Endothelial cell of umbilical vein (primary cell): ENCODE data around the gene PRKAG2. TPM values are rescaled to one million over a fixed set of nuclear protein-coding genes. Genes with fewer than 3 reads are reported as not detected.

Source experiments
- BruUV-seq: library from RNA; stranded (reverse); fragments of 400-500 nt; replicated peaks from 2 replicates; lab custom pipeline; 2021; lab: Mats Ljungman, UMichigan
- CTCF ChIA-PET: fragments of 300-600, 350-600 bp; sonication (Branson Sonifier 250); formaldehyde crosslinking; loops from one replicate; lab custom pipeline; 2021; ENCODE audit warnings: antibody characterized with exemption, inconsistent platforms; lab: Charles Lee
- POLR2A ChIA-PET: fragments of 300-600, 350-600 bp; sonication (Branson Sonifier 250); formaldehyde crosslinking; loops from one replicate; lab custom pipeline; 2021; ENCODE audit warnings: antibody characterized with exemption, inconsistent platforms; lab: Charles Lee
- DNase-seq: peaks from one replicate; pipeline ENCODE4 v3.0.0-alpha.2; 2011; ENCODE audit warnings: low read depth, low spot score
- FAIRE-seq: peaks from 2 replicates; lab custom pipeline; 2011; peaks lifted over from hg19 to GRCh38; lab: Jason Lieb, UNC
- H2AFZ ChIP-seq: 2 replicates; pipeline ENCODE4 v1.6.0; 2012; ENCODE audit warnings: low read depth, low read length, control low read depth, inconsistent platforms
- H3K27ac ChIP-seq: 2 replicates; pipeline ENCODE4 v1.5.1; 2011; ENCODE audit warnings: low read depth, mild to moderate bottlenecking, control low read depth, low read length, moderate library complexity; ENCODE audit not compliant: insufficient read depth
- H3K27me3 ChIP-seq, 2 experiments: 2 replicates each; pipeline versions ENCODE4 v1.6.0 to v1.6.1; 2011; ENCODE audit warnings: low read length in 2 of 2, mixed read lengths in 1 of 2; ENCODE audit not compliant: control insufficient read depth in 2 of 2, insufficient read depth in 2 of 2
- H3K36me3 ChIP-seq, 2 experiments: 2 replicates in 1 of 2; 3 replicates in 1 of 2; pipeline ENCODE4 v1.5.1; 2011; ENCODE audit warnings: low read length in 2 of 2, mild to moderate bottlenecking in 1 of 2, moderate library complexity in 1 of 2; ENCODE audit not compliant: control insufficient read depth in 2 of 2, insufficient read depth in 2 of 2; ENCODE audit errors: extremely low read depth in 1 of 2
- H3K4me1 ChIP-seq: 3 replicates; pipeline ENCODE4 v1.5.1; 2011; ENCODE audit warnings: mild to moderate bottlenecking, low read length; ENCODE audit not compliant: control insufficient read depth, insufficient read depth; ENCODE audit errors: extremely low read depth
- H3K4me2 ChIP-seq: 2 replicates; pipeline ENCODE4 v1.6.1; 2011; ENCODE audit warnings: low read length, control low read depth, mixed read lengths; ENCODE audit not compliant: insufficient read depth
- H3K4me3 ChIP-seq, 3 experiments: fragments of 200-600 bp in 1 of 3; sonication (generic), shearing (Covaris generic) in 1 of 3; replicated peaks in 1 of 3; 2 replicates each; pipeline ENCODE4 v1.5.1; 2011 to 2016; ENCODE audit warnings: control low read depth in 3 of 3, low read length in 3 of 3, mild to moderate bottlenecking in 2 of 3, inconsistent platforms in 1 of 3, low read depth in 1 of 3, moderate library complexity in 1 of 3; ENCODE audit not compliant: insufficient read depth in 1 of 3
- H3K79me2 ChIP-seq: 2 replicates; pipeline ENCODE4 v1.6.0; 2012; ENCODE audit warnings: low read length, inconsistent platforms; ENCODE audit not compliant: control insufficient read depth, insufficient read depth
- H3K9ac ChIP-seq: replicated peaks from 2 replicates; pipeline ENCODE3; 2011; ENCODE audit warnings: low read length, control low read depth; ENCODE audit not compliant: insufficient read depth; ENCODE audit errors: extremely low read depth
- H3K9me1 ChIP-seq: replicated peaks from 3 replicates; pipeline ENCODE4 v1.6.0; 2011; ENCODE audit warnings: mild to moderate bottlenecking, low read length; ENCODE audit not compliant: control insufficient read depth, insufficient read depth; ENCODE audit errors: extremely low read depth
- H3K9me3 ChIP-seq: replicated peaks from 2 replicates; pipeline ENCODE4 v1.5.1; 2012; ENCODE audit warnings: low read length, inconsistent platforms; ENCODE audit not compliant: control insufficient read depth, insufficient read depth
- H4K20me1 ChIP-seq: replicated peaks from 2 replicates; pipeline ENCODE3; 2011; ENCODE audit warnings: mild to moderate bottlenecking, low read length; ENCODE audit not compliant: control insufficient read depth, insufficient read depth; ENCODE audit errors: extremely low read depth
- CTCF ChIP-seq, 2 donors: IDR thresholded peaks; 1 replicate in 1 of 2; 2 replicates in 1 of 2; pipeline ENCODE4 v1.5.1; 2011; ENCODE audit warnings: low read length in 2 of 2, mild to moderate bottlenecking in 2 of 2, moderate library complexity in 2 of 2, control low read depth in 1 of 2, inconsistent platforms in 1 of 2, low read depth in 1 of 2; ENCODE audit not compliant: insufficient read depth in 1 of 2; ENCODE audit errors: extremely low read depth in 1 of 2
- EZH2 ChIP-seq: IDR thresholded peaks from 2 replicates; pipeline ENCODE4 v1.6.1; 2012; ENCODE audit warnings: borderline replicate concordance, low read depth, mild to moderate bottlenecking, moderate library complexity, low read length, inconsistent platforms; ENCODE audit not compliant: severe bottlenecking
- FOS ChIP-seq: IDR thresholded peaks from 2 replicates; pipeline ENCODE4 v1.6.1; 2011; ENCODE audit warnings: mild to moderate bottlenecking, low read length, moderate library complexity, borderline replicate concordance; ENCODE audit not compliant: insufficient read depth
- GATA2 ChIP-seq: IDR thresholded peaks from 2 replicates; pipeline ENCODE4 v1.7.0; 2011; ENCODE audit warnings: low read depth, mild to moderate bottlenecking, moderate library complexity, mixed read lengths, low read length; ENCODE audit not compliant: insufficient read length, insufficient read depth
- JUN ChIP-seq: IDR thresholded peaks from 2 replicates; pipeline ENCODE4 v1.6.1; 2011; ENCODE audit warnings: borderline replicate concordance, low read depth; ENCODE audit not compliant: insufficient read length, insufficient read depth
- MAX ChIP-seq: IDR thresholded peaks from 2 replicates; pipeline ENCODE4 v1.6.1; 2011; ENCODE audit not compliant: insufficient read depth, insufficient read length
- MYC ChIP-seq: IDR thresholded peaks from one replicate; pipeline ENCODE4 v1.6.1; 2011; ENCODE audit warnings: mild to moderate bottlenecking, low read depth, low read length
- POLR2A ChIP-seq: IDR thresholded peaks from 2 replicates; pipeline ENCODE4 v1.6.1; 2012; ENCODE audit warnings: low read depth, mild to moderate bottlenecking, control low read depth, low read length
- POLR2AphosphoS5 ChIP-seq: IDR thresholded peaks from 2 replicates; pipeline ENCODE4 v1.6.1; 2012; ENCODE audit warnings: low read depth, mild to moderate bottlenecking, control low read depth, low read length, moderate library complexity; ENCODE audit not compliant: insufficient read depth
- dilution Hi-C: fragments of 300-500 bp; cut with MboI; formaldehyde crosslinking; loops from one replicate; pipeline ENCODE4 v1.15.0; 2019; ENCODE audit warnings: low sequenced_read_pairs; ENCODE audit not compliant: extremely low pct_ligation_motif_present
- intact Hi-C: fragments of 100-400 bp; cut with micrococcal nuclease; formaldehyde crosslinking; loops from one replicate; pipeline ENCODE4 v1.10.0; 2022
- polyA plus RNA-seq, 4 experiments: library from polyadenylated mRNA; depleted of rRNA in 3 of 4; stranded (reverse) in 3 of 4; unstranded in 1 of 4; fragments of >200 nt; gene quantifications; 2 replicates each; pipeline versions ENCODE4 v1.2.1 to v1.2.3, GENCODE V29; 2011 to 2012; ENCODE audit warnings: missing spikeins in 1 of 4
- total RNA-seq: library from RNA; stranded (reverse); gene quantifications from 2 replicates; pipeline ENCODE4 v1.2.3, GENCODE V29; 2021

Gene PRKAG2
- total and polyA plus RNA-seq, 2 donors (not counting 3 experiments of a cell fraction or from before 2014, with no cell fraction given): 19.3 to 51.5 TPM

GRCh38 chr7:151779678-151780077 lies 97.2 kb downstream of the PRKAG2 start:
- DNase-seq: no peak
- H3K9ac ChIP-seq: no peak overlapping the region
- no peak overlapping the region for H2AFZ ChIP-seq
- peaks cover 2% of the 10 kb centered on the region in 2 experiments for H3K27me3 ChIP-seq
- no peak overlapping the region for H3K27ac ChIP-seq
- no TSS peak for BruUV-seq
- H3K79me2 ChIP-seq: no peaks in the 10 kb centered on the region
- ChIA-PET POLR2A (no interaction called here), CTCF (no interaction called here)
- H3K9me3 ChIP-seq: no peaks in the 10 kb centered on the region
- H3K9me1 ChIP-seq: no peaks in the 10 kb centered on the region
- TF ChIP-seq CTCF (IDR thresholded peaks at IDR 0.05; ENCODE audit: extremely low read depth in 1 of 2, insufficient read depth in 1 of 2, low read depth in 1 of 2, low read length in 2 of 2) (no peak), POLR2AphosphoS5 (no peak), JUN (no peak), POLR2A (no peak), MYC (no peak)
- no peaks in the 10 kb centered on the region for H3K36me3 ChIP-seq
- H4K20me1 ChIP-seq: no peaks in the 10 kb centered on the region
- intact Hi-C loops (no loop called here), dilution Hi-C loops (no loop called here)
- H3K4me2 ChIP-seq: no peak overlapping the region
- no peak for FAIRE-seq
- H3K4me1 ChIP-seq: peaks cover 4% of the 10 kb centered on the region
- H3K4me3 ChIP-seq: no peak overlapping the region

- H3K9ac ChIP-seq: no peak overlapping the region
- no peaks in the 10 kb centered on the region for H3K79me2 ChIP-seq
- H3K9me3 ChIP-seq: no peaks in the 10 kb centered on the region
- no peaks in the 10 kb centered on the region for H3K9me1 ChIP-seq
- FAIRE-seq (no peak), DNase-seq (no peak)
- H4K20me1 ChIP-seq: no peaks in the 10 kb centered on the region
- no peak overlapping the region for H2AFZ ChIP-seq
- CTCF ChIA-PET: interaction anchor here (0.9 to 1.1 kb wide), 3 partner anchors 11 to 928 kb away, joined by 3 to 4 read pairs (median 3); no protein-coding TSS in a partner anchor
- TF ChIP-seq MYC (no peak), POLR2A (no peak), EZH2 (no peak), FOS (no peak), GATA2 (no peak), POLR2AphosphoS5 (no peak), MAX (no peak), CTCF (IDR thresholded peaks at IDR 0.05; ENCODE audit: extremely low read depth in 1 of 2, insufficient read depth in 1 of 2, low read depth in 1 of 2, low read length in 2 of 2) (no peak), JUN (no peak)
- H3K27me3 ChIP-seq: peaks cover 2% of the 10 kb centered on the region in 2 experiments
- BruUV-seq: no TSS peak
- peaks cover 4% of the 10 kb centered on the region for H3K4me1 ChIP-seq
- H3K4me2 ChIP-seq: no peak overlapping the region
- POLR2A ChIA-PET: no interaction called here
- intact Hi-C loops (no loop called here), dilution Hi-C loops (no loop called here)
- H3K4me3 ChIP-seq: no peak overlapping the region
- no peak overlapping the region for H3K27ac ChIP-seq
- H3K36me3 ChIP-seq: no peaks in the 10 kb centered on the region
Measured at GRCh38 chr7:151779255-151779654, 97.7 kb downstream of the PRKAG2 start.
